Endothelial cell (in vitro differentiated cells): ENCODE results near the gene GSG1L. TPM values are rescaled to one million over a fixed set of nuclear protein-coding genes. Genes with fewer than 3 reads are reported as not detected.

Source experiments
- DNase-seq: peaks from one replicate; pipeline ENCODE4 v3.0.0; 2021; ENCODE audit warnings: low spot score
- H3K27ac Mint-ChIP-seq: one replicate; pipeline ENCODE4 v1.8.0; 2021; ENCODE audit warnings: mixed read lengths, inconsistent platforms; ENCODE audit not compliant: unreplicated experiment
- H3K27me3 Mint-ChIP-seq: one replicate; pipeline ENCODE4 v1.8.0; 2021; ENCODE audit warnings: mild to moderate bottlenecking, moderate library complexity, mixed read lengths, inconsistent platforms; ENCODE audit not compliant: unreplicated experiment
- H3K36me3 Mint-ChIP-seq: one replicate; pipeline ENCODE4 v1.8.0; 2021; ENCODE audit warnings: mild to moderate bottlenecking, low read depth, mixed read lengths, inconsistent platforms; ENCODE audit not compliant: unreplicated experiment
- H3K4me1 Mint-ChIP-seq: one replicate; pipeline ENCODE4 v1.8.0; 2021; ENCODE audit warnings: mild to moderate bottlenecking, mixed read lengths, inconsistent platforms; ENCODE audit not compliant: unreplicated experiment
- H3K4me3 Mint-ChIP-seq: one replicate; pipeline ENCODE4 v1.8.0; 2021; ENCODE audit warnings: mild to moderate bottlenecking, mixed read lengths, inconsistent platforms; ENCODE audit not compliant: unreplicated experiment
- H3K9me3 Mint-ChIP-seq: one replicate; pipeline ENCODE4 v1.8.0; 2021; ENCODE audit warnings: mixed read lengths, inconsistent platforms; ENCODE audit not compliant: unreplicated experiment
- CTCF ChIP-seq: fragments of 200-600 bp; sonication (generic); IDR thresholded peaks from one replicate; pipeline ENCODE4 v1.5.0; 2021; ENCODE audit warnings: antibody characterized with exemption; ENCODE audit not compliant: unreplicated experiment
- total RNA-seq: library from RNA; stranded (reverse); fragmentation: NEBNext Ultra II Directional; extraction: Animal tissue kit (Norgen Biotek cat#: 25700); gene quantifications from one replicate; pipeline ENCODE4 v1.2.1, GENCODE V29; 2021; ENCODE audit not compliant: unreplicated experiment

GSG1L gene
- total RNA-seq, 1 donor from 2014 or later: 0.38 TPM

GRCh38 chr16:27827765-27828164, 235.7 kb downstream of the GSG1L start:
- TF ChIP-seq CTCF: no peak
- DNase-seq: no peak
- H3K27ac Mint-ChIP-seq: no peak overlapping the region
- peaks cover 11% of the 10 kb centered on the region for H3K9me3 Mint-ChIP-seq
- H3K36me3 Mint-ChIP-seq: peaks cover 18% of the 10 kb centered on the region
- H3K4me3 Mint-ChIP-seq: no peak overlapping the region
- no peaks in the 10 kb centered on the region for H3K4me1 Mint-ChIP-seq
- H3K27me3 Mint-ChIP-seq: peaks cover 3% of the 10 kb centered on the region

- no peak overlapping the region for H3K4me3 Mint-ChIP-seq
- H3K4me1 Mint-ChIP-seq: no peaks in the 10 kb centered on the region
- H3K36me3 Mint-ChIP-seq: peaks cover 18% of the 10 kb centered on the region
- H3K27me3 Mint-ChIP-seq: peaks cover 3% of the 10 kb centered on the region
- H3K9me3 Mint-ChIP-seq: peaks cover 11% of the 10 kb centered on the region
- no peak overlapping the region for H3K27ac Mint-ChIP-seq
- TF ChIP-seq CTCF: no peak
- DNase-seq: no peak
Measured at GRCh38 chr16:27826893-27827289, 236.6 kb downstream of the GSG1L start.

- DNase-seq: no peak
- Mint-ChIP-seq H3K9me3 (peaks cover 11% of the 10 kb centered on the region), H3K27me3 (peaks cover 3% of the 10 kb centered on the region), H3K36me3 (peaks cover 17% of the 10 kb centered on the region), H3K4me1 (no peaks in the 10 kb centered on the region), H3K27ac (no peak overlapping the region), H3K4me3 (no peak overlapping the region)
- TF ChIP-seq CTCF: no peak
Measured at GRCh38 chr16:27826081-27826892, 237.2 kb downstream of the GSG1L start.

- Mint-ChIP-seq H3K4me1 (no peaks in the 10 kb centered on the region), H3K27me3 (peaks cover 3% of the 10 kb centered on the region), H3K36me3 (peaks cover 5% of the 10 kb centered on the region), H3K4me3 (no peak overlapping the region), H3K27ac (no peak overlapping the region), H3K9me3 (peaks cover 4% of the 10 kb centered on the region)
- no peak for DNase-seq
- no peak for TF ChIP-seq CTCF
Measured at GRCh38 chr16:27824786-27825185, 238.7 kb downstream of the GSG1L start.

- peaks cover 3% of the 10 kb centered on the region for H3K36me3 Mint-ChIP-seq
- H3K4me3 Mint-ChIP-seq: no peak overlapping the region
- H3K4me1 Mint-ChIP-seq: no peaks in the 10 kb centered on the region
- peaks cover 3% of the 10 kb centered on the region for H3K27me3 Mint-ChIP-seq
- H3K27ac Mint-ChIP-seq: no peak overlapping the region
- no peak for DNase-seq
- no peak for TF ChIP-seq CTCF
- peaks cover under 1% of the 10 kb centered on the region for H3K9me3 Mint-ChIP-seq
Measured at GRCh38 chr16:27824006-27824405, 239.5 kb downstream of the GSG1L start.
